ENCODE data around the gene NDOR1. TPM values are rescaled to one million over a fixed set of nuclear protein-coding genes. Genes with fewer than 3 reads are reported as not detected.
A peak's percentile ranks its signal among the peaks of the same experiment; 100 is the strongest.

Gene NDOR1
- total RNA-seq, 6 experiments from 2014 or later = 13.1 to 17.3 (median 16.6) TPM

GRCh38 chr9:137182836-137183235 lies 22.7 kb upstream of the NDOR1 start:
- no peak overlapping the region for H3K4me3 Mint-ChIP-seq
- peaks cover 4% of the 10 kb centered on the region; the same call in 1 of the 2 replicates for H3K27me3 Mint-ChIP-seq (ENCODE audit: insufficient read depth)
- H3K4me1 Mint-ChIP-seq (ENCODE audit: low read depth) = peaks cover 26% of the 10 kb centered on the region
- H3K27ac Mint-ChIP-seq = no peak overlapping the region
- TF ChIP-seq, protein P1, sequence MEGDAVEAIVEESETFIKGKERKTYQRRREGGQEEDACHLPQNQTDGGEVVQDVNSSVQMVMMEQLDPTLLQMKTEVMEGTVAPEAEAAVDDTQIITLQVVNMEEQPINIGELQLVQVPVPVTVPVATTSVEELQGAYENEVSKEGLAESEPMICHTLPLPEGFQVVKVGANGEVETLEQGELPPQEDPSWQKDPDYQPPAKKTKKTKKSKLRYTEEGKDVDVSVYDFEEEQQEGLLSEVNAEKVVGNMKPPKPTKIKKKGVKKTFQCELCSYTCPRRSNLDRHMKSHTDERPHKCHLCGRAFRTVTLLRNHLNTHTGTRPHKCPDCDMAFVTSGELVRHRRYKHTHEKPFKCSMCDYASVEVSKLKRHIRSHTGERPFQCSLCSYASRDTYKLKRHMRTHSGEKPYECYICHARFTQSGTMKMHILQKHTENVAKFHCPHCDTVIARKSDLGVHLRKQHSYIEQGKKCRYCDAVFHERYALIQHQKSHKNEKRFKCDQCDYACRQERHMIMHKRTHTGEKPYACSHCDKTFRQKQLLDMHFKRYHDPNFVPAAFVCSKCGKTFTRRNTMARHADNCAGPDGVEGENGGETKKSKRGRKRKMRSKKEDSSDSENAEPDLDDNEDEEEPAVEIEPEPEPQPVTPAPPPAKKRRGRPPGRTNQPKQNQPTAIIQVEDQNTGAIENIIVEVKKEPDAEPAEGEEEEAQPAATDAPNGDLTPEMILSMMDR (IDR thresholded peaks at IDR 0.05) = no peak
- H3K36me3 Mint-ChIP-seq (ENCODE audit: low read depth) = peaks cover 4% of the 10 kb centered on the region; the same call in 1 of the 2 replicates
- no peaks in the 10 kb centered on the region for H3K9me3 Mint-ChIP-seq
- DNase-seq = no peak

DNA sequence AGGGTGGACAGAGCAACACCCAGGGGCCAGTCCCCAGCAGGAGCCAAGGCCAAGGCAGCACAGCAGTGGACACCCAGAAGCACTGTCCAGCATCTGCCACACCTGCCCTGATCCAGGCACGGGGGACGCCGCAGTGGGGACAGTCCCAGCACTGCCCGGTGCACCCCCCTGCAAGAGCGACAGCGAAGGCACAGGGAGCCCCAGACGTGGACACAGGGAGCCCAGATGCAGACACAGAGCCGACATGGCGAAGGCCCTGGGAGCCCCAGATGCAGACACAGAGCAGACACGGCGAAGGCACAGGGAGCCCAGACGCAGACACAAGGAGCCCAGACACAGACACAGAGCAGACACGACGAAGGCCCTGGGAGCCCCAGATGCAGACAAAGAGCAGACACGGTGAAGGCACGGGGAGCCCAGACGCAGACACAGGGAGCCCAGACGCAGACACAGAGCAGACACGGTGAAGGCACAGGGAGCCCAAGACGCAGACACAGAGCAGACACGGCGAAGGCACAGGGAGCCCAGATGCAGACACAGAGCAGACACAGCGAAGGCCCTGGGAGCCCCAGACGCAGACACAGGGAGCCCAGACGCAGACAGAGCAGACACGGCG lies 21.4 kb upstream of the NDOR1 start:
- H3K4me3 Mint-ChIP-seq = no peak overlapping the region
- peaks cover 4% of the 10 kb centered on the region for H3K36me3 Mint-ChIP-seq (ENCODE audit: low read depth)
- peaks cover 21% of the 10 kb centered on the region for H3K4me1 Mint-ChIP-seq (ENCODE audit: low read depth)
- TF ChIP-seq, protein P1 (IDR thresholded peaks at IDR 0.05) = no peak
- H3K27me3 Mint-ChIP-seq (ENCODE audit: insufficient read depth) = peaks cover 6% of the 10 kb centered on the region; the same call in 1 of the 2 replicates
- H3K9me3 Mint-ChIP-seq = no peaks in the 10 kb centered on the region
- H3K27ac Mint-ChIP-seq = no peak overlapping the region
- no peak for DNase-seq

- no peaks in the 10 kb centered on the region for H3K9me3 Mint-ChIP-seq
- peaks cover 4% of the 10 kb centered on the region for H3K36me3 Mint-ChIP-seq (ENCODE audit: low read depth)
- peaks cover 6% of the 10 kb centered on the region; the same call in 1 of the 2 replicates for H3K27me3 Mint-ChIP-seq (ENCODE audit: insufficient read depth)
- no peak overlapping the region for H3K27ac Mint-ChIP-seq
- no peak for DNase-seq
- H3K4me3 Mint-ChIP-seq = no peak overlapping the region
- H3K4me1 Mint-ChIP-seq (ENCODE audit: low read depth) = peaks cover 26% of the 10 kb centered on the region
- TF ChIP-seq, protein P1 (IDR thresholded peaks at IDR 0.05) = no peak
Observed at GRCh38 chr9:137184881-137185660, 20.4 kb upstream of the NDOR1 start.

DNA sequence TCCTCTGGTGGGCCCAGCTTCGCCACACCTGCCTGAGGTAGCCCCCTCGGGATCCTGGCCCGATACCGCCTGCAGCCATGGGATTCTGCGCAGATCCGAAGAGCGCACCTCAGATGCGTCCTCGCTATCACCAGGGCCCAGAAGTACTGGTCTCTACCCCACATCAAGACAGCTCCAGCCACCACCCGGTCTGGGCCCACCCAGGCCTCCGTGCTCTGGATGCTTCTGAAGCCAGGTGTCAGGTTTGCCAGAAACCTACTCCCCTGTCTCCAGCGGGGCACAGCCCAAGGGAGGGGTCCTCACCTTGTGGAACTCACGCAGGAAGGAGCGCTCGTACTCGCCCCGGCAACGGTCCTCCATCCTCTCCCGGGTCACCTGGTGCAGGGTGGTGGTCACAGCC lies 19.6 kb upstream of the NDOR1 start:
- H3K4me1 Mint-ChIP-seq (ENCODE audit: low read depth) = peaks cover 31% of the 10 kb centered on the region
- no peak overlapping the region for H3K27ac Mint-ChIP-seq
- no peak overlapping the region for H3K4me3 Mint-ChIP-seq
- DNase-seq = no peak
- H3K36me3 Mint-ChIP-seq (ENCODE audit: low read depth) = peaks cover 4% of the 10 kb centered on the region
- H3K9me3 Mint-ChIP-seq = no peaks in the 10 kb centered on the region
- TF ChIP-seq, protein P1 (IDR thresholded peaks at IDR 0.05) = no peak
- H3K27me3 Mint-ChIP-seq (ENCODE audit: insufficient read depth) = peaks cover 6% of the 10 kb centered on the region; the same call in 1 of the 2 replicates

DNA sequence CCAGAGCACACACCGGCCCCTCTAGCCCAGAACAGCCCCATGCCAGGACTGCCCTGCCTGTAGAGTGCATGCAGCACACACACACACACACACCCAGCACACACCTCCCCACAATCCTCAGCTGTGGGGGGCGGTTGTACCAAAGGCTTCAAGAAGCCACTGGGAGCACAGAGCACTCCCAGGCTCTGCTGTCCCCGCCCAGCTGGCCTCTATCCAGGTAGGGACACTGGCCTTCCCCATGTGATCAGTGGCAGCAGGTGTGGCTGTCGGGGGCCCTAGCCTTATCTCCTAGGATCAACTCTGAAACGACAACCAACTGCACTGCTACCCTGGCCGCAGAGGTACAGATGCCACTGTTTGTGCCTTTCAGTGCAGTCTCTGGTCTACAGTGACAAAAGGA lies 19.1 kb upstream of the NDOR1 start:
- Mint-ChIP-seq H3K27me3 (ENCODE audit: insufficient read depth) (peaks cover 6% of the 10 kb centered on the region; the same call in 1 of the 2 replicates), H3K4me3 (peak overlapping the region; percentile 97), H3K27ac (no peak overlapping the region), H3K9me3 (no peaks in the 10 kb centered on the region), H3K36me3 (ENCODE audit: low read depth) (peaks cover 4% of the 10 kb centered on the region), H3K4me1 (ENCODE audit: low read depth) (peaks cover 32% of the 10 kb centered on the region)
- no peak for DNase-seq
- TF ChIP-seq, protein P1 (IDR thresholded peaks at IDR 0.05) = no peak
